ENCODE results near the gene ICE2. TPM values are rescaled to one million over a fixed set of nuclear protein-coding genes. Genes with fewer than 3 reads are reported as not detected.

Gene ICE2
- polyA plus RNA-seq, 1 of the 3 experiments (the other 2 are of a cell fraction), result 19.0 TPM

DNA sequence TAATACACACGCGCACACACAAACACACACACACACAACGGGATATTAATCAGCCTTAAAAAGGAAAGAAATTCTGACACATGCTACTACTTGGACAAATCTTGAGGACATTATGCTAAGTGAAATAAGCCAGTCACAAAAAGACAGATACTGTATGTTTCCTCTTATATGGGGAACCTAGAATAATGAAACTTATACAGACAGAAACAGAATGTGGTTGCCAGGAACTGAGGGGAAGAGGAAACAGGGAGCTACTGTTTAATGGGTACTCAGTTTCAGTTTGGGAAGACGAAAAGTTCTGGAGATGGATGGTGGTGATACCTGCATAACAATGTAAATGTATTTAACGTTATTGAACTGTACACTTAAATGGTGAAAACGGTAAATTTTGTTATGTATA, 20.2 kb downstream of the ICE2 start:
- TF ChIP-seq TCF12 (IDR thresholded peaks at IDR 0.05) (no peak), EP300 (IDR thresholded peaks at IDR 0.05; ENCODE audit: borderline replicate concordance in 1 of 2, low read depth in 1 of 2, low read length in 1 of 2) (no peak), POLR2AphosphoS5 (IDR thresholded peaks at IDR 0.05; ENCODE audit: low read depth, low read length) (no peak), JUND (IDR thresholded peaks at IDR 0.05) (no peak), GABPA (IDR thresholded peaks at IDR 0.05; ENCODE audit: low read depth) (no peak), TAF1 (IDR thresholded peaks at IDR 0.05; ENCODE audit: borderline replicate concordance, low read depth, low read length) (no peak), YY1 (IDR thresholded peaks at IDR 0.05; ENCODE audit: low read depth) (no peak), RXRA (IDR thresholded peaks at IDR 0.05; ENCODE audit: borderline replicate concordance, low read depth) (no peak), NRF1 (IDR thresholded peaks at IDR 0.05; ENCODE audit: low read depth, low read length) (no peak), RCOR1 (IDR thresholded peaks at IDR 0.05; ENCODE audit: low read length) (no peak)
- TF ChIP-seq, protein P1, sequence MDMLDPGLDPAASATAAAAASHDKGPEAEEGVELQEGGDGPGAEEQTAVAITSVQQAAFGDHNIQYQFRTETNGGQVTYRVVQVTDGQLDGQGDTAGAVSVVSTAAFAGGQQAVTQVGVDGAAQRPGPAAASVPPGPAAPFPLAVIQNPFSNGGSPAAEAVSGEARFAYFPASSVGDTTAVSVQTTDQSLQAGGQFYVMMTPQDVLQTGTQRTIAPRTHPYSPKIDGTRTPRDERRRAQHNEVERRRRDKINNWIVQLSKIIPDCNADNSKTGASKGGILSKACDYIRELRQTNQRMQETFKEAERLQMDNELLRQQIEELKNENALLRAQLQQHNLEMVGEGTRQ (IDR thresholded peaks at IDR 0.05; ENCODE audit: borderline replicate concordance, low read depth, low read length), result no peak
- TF ChIP-seq, protein P2, sequence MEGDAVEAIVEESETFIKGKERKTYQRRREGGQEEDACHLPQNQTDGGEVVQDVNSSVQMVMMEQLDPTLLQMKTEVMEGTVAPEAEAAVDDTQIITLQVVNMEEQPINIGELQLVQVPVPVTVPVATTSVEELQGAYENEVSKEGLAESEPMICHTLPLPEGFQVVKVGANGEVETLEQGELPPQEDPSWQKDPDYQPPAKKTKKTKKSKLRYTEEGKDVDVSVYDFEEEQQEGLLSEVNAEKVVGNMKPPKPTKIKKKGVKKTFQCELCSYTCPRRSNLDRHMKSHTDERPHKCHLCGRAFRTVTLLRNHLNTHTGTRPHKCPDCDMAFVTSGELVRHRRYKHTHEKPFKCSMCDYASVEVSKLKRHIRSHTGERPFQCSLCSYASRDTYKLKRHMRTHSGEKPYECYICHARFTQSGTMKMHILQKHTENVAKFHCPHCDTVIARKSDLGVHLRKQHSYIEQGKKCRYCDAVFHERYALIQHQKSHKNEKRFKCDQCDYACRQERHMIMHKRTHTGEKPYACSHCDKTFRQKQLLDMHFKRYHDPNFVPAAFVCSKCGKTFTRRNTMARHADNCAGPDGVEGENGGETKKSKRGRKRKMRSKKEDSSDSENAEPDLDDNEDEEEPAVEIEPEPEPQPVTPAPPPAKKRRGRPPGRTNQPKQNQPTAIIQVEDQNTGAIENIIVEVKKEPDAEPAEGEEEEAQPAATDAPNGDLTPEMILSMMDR (IDR thresholded peaks at IDR 0.05), result no peak
- TF ChIP-seq, protein P3, sequence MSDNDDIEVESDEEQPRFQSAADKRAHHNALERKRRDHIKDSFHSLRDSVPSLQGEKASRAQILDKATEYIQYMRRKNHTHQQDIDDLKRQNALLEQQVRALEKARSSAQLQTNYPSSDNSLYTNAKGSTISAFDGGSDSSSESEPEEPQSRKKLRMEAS (IDR thresholded peaks at IDR 0.05; ENCODE audit: low read depth), result no peak
- TF ChIP-seq, protein P4, sequence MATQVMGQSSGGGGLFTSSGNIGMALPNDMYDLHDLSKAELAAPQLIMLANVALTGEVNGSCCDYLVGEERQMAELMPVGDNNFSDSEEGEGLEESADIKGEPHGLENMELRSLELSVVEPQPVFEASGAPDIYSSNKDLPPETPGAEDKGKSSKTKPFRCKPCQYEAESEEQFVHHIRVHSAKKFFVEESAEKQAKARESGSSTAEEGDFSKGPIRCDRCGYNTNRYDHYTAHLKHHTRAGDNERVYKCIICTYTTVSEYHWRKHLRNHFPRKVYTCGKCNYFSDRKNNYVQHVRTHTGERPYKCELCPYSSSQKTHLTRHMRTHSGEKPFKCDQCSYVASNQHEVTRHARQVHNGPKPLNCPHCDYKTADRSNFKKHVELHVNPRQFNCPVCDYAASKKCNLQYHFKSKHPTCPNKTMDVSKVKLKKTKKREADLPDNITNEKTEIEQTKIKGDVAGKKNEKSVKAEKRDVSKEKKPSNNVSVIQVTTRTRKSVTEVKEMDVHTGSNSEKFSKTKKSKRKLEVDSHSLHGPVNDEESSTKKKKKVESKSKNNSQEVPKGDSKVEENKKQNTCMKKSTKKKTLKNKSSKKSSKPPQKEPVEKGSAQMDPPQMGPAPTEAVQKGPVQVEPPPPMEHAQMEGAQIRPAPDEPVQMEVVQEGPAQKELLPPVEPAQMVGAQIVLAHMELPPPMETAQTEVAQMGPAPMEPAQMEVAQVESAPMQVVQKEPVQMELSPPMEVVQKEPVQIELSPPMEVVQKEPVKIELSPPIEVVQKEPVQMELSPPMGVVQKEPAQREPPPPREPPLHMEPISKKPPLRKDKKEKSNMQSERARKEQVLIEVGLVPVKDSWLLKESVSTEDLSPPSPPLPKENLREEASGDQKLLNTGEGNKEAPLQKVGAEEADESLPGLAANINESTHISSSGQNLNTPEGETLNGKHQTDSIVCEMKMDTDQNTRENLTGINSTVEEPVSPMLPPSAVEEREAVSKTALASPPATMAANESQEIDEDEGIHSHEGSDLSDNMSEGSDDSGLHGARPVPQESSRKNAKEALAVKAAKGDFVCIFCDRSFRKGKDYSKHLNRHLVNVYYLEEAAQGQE (IDR thresholded peaks at IDR 0.05; ENCODE audit: low read depth, low read length), result no peak
- TF ChIP-seq, protein P5, sequence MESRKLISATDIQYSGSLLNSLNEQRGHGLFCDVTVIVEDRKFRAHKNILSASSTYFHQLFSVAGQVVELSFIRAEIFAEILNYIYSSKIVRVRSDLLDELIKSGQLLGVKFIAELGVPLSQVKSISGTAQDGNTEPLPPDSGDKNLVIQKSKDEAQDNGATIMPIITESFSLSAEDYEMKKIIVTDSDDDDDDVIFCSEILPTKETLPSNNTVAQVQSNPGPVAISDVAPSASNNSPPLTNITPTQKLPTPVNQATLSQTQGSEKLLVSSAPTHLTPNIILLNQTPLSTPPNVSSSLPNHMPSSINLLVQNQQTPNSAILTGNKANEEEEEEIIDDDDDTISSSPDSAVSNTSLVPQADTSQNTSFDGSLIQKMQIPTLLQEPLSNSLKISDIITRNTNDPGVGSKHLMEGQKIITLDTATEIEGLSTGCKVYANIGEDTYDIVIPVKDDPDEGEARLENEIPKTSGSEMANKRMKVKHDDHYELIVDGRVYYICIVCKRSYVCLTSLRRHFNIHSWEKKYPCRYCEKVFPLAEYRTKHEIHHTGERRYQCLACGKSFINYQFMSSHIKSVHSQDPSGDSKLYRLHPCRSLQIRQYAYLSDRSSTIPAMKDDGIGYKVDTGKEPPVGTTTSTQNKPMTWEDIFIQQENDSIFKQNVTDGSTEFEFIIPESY (IDR thresholded peaks at IDR 0.05; ENCODE audit: borderline replicate concordance, low read depth), result no peak
- 91% methylated on average over 6 of the region's 6 CpGs for WGBS (ENCODE audit: low lambda C conversion rate)
- no peak overlapping the region for H3K4me2 ChIP-seq
- H3K4me3 ChIP-seq (ENCODE audit: low read depth in 2 of 2, low read length in 1 of 2), result no peak overlapping the region
- H3K9me2 ChIP-seq, result no peaks in the 10 kb centered on the region
- no peaks in the 10 kb centered on the region for H3K9me3 ChIP-seq
- no peak for DNase-seq
- H2AFZ ChIP-seq (ENCODE audit: low read depth), result no peak overlapping the region
- H3K27me3 ChIP-seq (ENCODE audit: insufficient read depth), result no peaks in the 10 kb centered on the region
- H4K20me1 ChIP-seq (ENCODE audit: insufficient read depth), result no peaks in the 10 kb centered on the region
- H3K36me3 ChIP-seq (replicated peaks in 1 of 2; ENCODE audit: control insufficient read depth in 1 of 2, insufficient read depth in 2 of 2, low read length in 1 of 2), result peaks cover 32 to 38% of the 10 kb centered on the region in 2 experiments
- peaks cover 0 to 4% of the 10 kb centered on the region in 2 experiments; a peak in 2 of 4 replicates for H3K4me1 ChIP-seq (ENCODE audit: control insufficient read depth in 1 of 2, insufficient read depth in 2 of 2, low read depth in 1 of 2, low read length in 1 of 2)
- peaks cover 6% of the 10 kb centered on the region; the same call in 1 of the 2 replicates for H3K79me2 ChIP-seq (ENCODE audit: insufficient read depth)
- H3K27ac ChIP-seq (ENCODE audit: low read depth in 2 of 2, low read length in 1 of 2), result no peak overlapping the region
- H3K9ac ChIP-seq, result no peak overlapping the region
- ChIA-PET CTCF (no interaction called here), POLR2A (no interaction called here)
- H3F3A ChIP-seq (replicated peaks; ENCODE audit: insufficient read depth), result peaks cover 13% of the 10 kb centered on the region
